Epithelial cell of esophagus (primary cell): Measurements from ENCODE around the gene SLC34A1.
A peak's percentile ranks its signal among the peaks of the same experiment; 100 is the strongest.

ENCODE experiments used
- DNase-seq: peaks from one replicate; pipeline ENCODE4 v3.0.0; 2010; ENCODE audit warnings: low read depth
- H3K4me3 ChIP-seq: 2 replicates; pipeline ENCODE4 v1.5.1; 2011; ENCODE audit warnings: mild to moderate bottlenecking, low read length, control low read depth
- CTCF ChIP-seq: IDR thresholded peaks from 2 replicates; pipeline ENCODE4 v1.5.1; 2011; ENCODE audit warnings: low read depth, mild to moderate bottlenecking, low read length, control low read depth, inconsistent platforms; ENCODE audit not compliant: insufficient read depth; ENCODE audit errors: missing control alignments

The SLC34A1 gene

GRCh38 chr5:177427919-177428573 lies 43.8 kb downstream of the SLC34A1 start:
- DNase-seq = no peak
- no peak for TF ChIP-seq CTCF

GRCh38 chr5:177428574-177429217 lies 44.5 kb downstream of the SLC34A1 start:
- no peak for DNase-seq
- no peak for TF ChIP-seq CTCF
- no peak overlapping the region for H3K4me3 ChIP-seq

More at GRCh38 chr5:177427919-177428573, 43.8 kb downstream of the SLC34A1 start:
- peak overlapping the region; percentile 69 for H3K4me3 ChIP-seq

GRCh38 chr5:177429248-177430040 lies 45.2 kb downstream of the SLC34A1 start:
- DNase-seq = no peak
- no peak overlapping the region for H3K4me3 ChIP-seq
- TF ChIP-seq CTCF = no peak

GRCh38 chr5:177430140-177430951 lies 46.1 kb downstream of the SLC34A1 start:
- no peak overlapping the region for H3K4me3 ChIP-seq
- DNase-seq = peak; percentile 72
- TF ChIP-seq CTCF = no peak

- DNase-seq = no peak
- no peak overlapping the region for H3K4me3 ChIP-seq
- no peak for TF ChIP-seq CTCF
Measured at GRCh38 chr5:177430972-177431316, 46.7 kb downstream of the SLC34A1 start.

GRCh38 chr5:177431317-177432142 lies 47.3 kb downstream of the SLC34A1 start:
- H3K4me3 ChIP-seq = no peak overlapping the region
- no peak for TF ChIP-seq CTCF
- DNase-seq = no peak
